ENCODE results near the gene SF3B3.

GRCh38 chr16:70575376-70575775, 51.8 kb downstream of the SF3B3 start:
- no peak for TF ChIP-seq GATA2 (IDR thresholded peaks at IDR 0.05; ENCODE audit: low read depth, low read length)
- TF ChIP-seq GATA3 (IDR thresholded peaks at IDR 0.05; ENCODE audit: low read depth, low read length), result no peak

Data from SH-SY5Y (cell line).